HTR-8/SVneo (cell line): ENCODE data around the gene ENOX1.
"Not testable (repeated sequence)": the region's sequence is repeated elsewhere in the genome, so short reads cannot be mapped to it uniquely, and the experiment has no call there.

Experiments
- DNase-seq: peaks from one replicate; pipeline ENCODE4 v3.0.0; 2011; ENCODE audit warnings: low spot score, mixed read lengths; ENCODE audit not compliant: insufficient read length
- FAIRE-seq: peaks from 2 replicates; lab custom pipeline; 2011; peaks lifted over from hg19 to GRCh38; lab: Jason Lieb, UNC

The ENOX1 gene

DNA sequence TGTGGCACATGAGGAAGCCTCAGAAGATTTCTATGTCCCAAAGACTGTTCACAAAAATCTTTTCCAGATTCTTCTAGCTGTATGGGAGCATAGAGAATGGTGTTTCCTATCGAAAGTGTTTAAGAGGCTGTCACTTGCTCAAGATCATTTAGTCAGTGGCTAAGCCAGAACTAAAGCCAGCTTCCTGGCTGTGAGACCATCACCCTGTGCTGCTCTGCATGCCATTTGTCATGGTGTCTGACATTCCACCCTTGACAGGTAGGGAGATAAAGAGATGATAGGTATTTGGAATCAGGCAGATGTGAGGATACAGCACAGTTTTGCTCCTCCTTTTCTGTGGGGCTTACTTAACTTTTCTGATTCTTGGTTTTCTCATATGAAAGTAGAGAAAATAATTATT, 586.0 kb downstream of the ENOX1 start:
- DNase-seq: no peak
- no peak for FAIRE-seq

DNA sequence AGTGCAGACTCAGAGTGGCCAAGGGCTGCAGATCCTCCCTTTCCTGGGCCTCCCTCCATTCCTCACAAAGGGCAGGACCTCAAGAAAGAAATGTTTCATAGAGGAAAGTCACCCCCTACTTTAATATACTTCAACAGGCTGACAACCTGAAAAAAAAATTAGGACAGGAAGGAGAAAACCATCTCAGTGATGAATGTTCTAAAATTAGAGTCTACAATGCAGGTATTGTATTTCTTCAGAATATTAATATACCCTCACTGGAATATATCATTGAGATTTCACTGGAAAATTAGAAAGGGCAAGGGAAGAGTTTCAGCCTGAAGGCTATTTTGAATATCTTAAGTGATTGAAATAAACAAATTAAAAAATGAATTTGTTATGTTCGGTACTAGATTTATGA, 586.5 kb downstream of the ENOX1 start:
- DNase-seq: no peak
- no peak for FAIRE-seq

DNA sequence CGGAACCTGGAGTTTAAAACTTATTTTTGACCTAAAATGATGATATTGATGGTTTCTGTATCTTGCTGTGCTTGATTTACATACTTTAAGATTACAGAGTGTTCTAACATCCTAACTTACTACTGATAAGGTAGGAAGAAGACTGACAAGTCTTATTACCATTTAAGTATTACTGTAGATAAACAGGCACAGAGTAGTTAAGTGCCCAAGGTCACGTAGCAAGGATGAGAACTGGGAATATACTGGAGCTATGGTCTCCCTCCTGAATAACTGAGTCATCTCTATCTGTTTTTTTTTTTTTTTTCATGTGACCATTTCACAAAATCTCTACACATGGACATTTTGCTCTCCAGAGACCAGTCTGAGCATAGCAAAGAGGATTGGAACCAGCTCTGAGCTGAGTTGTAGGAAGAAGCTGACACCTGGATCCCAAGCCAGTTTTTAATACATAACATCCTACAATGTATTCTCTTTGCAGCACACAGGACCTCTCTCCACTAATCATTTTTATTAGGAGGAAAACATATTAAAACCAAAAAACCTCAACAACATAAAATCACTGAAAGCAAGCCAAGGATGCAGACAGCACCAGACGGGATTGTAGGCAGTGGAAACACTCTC, 589.9 kb downstream of the ENOX1 start:
- FAIRE-seq: no peak
- DNase-seq: no peak

DNA sequence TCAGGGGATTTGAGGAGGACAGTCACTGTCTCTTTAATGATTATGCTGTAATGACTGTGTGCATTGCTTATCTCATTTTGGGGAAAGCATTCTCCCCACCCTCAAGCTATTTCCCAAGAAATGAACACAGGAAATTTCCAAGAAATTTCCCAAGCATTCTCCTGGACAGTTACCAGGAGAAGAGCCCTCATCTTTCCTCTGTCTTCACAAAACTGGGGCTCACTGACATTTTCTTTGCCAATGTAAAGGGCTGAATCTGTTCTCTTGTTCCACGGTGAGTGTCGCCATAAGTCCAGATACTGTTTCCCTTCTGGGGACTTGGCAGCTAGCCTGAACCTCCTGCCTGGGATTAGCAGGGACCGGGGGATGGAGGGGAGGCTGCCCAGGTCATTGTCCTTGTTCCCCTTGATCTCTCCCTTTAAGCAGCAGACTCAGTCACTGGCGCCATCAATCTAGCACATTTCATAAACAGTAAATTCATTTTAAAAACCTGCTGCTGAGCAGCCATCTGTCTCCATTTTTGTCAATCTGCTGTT, 590.6 kb downstream of the ENOX1 start:
- FAIRE-seq (no peak), DNase-seq (no peak)

DNA sequence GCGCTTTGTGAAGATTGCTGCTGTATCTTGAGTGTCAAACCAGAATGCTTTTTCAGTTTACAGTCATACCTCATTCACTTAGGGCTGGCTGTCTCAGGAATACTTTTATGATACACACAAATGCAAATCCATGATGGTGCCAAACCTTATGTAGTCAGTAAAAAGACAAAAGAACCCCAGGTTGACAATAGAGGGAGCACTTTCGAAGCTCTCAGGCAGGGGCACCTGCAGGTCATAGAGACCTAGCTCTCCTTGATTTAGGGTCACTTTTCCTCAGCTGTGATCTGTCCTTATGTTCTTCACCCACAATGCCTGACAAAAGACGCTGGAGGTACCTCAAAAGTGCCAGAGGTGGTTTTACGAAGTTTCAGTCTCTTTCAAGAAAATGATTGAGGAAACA, 591.2 kb downstream of the ENOX1 start:
- DNase-seq (no peak), FAIRE-seq (no peak)

DNA sequence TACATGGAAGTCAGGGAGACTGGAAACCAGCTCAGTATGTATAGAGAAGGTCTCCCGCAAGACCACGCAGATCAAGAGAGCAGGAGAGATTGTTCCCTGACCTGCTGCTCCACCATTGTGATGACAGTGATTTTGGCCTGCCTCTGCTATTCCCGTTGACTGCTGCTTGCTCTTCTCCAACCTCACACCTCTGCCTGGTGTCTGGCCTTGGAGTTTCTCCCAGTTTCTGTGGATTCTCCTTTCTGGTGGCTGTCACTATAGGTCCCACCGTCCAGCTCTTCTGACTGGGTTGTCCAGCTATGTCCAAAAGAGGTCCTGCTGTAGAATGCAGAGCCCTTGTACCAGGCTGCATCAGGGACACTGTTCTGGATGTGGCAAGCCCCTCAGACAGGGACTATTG, 591.7 kb downstream of the ENOX1 start:
- no peak for DNase-seq
- FAIRE-seq: no peak

DNA sequence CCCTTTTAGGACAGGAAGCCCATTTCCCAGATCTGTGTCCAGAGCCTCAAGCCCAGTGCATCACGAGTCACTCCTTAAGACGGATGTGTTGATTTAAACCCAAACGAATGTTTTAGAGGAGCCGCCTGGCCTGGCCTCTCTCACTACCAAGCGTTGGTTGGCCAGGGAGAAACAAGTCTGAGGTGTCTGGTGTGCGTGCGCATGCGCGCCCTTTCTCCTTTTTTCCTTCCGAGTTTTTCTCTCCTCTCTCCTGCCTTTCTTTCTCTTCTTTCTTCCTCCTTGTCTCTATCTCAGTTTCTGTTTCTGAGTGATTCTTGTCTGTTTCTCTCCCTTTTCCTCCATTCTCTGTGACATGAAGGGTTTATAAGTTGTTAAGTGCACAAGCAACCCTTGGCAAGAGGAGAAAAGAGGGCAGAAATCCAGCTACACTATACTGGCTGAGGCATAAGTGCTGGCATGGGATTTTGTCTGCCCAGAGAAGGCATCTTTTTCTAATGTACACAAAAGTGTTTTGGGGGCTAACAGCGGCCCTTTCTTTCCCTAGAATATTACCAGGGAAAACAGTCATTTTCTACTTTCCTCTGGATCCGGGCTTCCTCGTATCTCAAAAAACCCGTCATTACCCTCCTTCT, 592.9 kb downstream of the ENOX1 start:
- no peak for DNase-seq
- FAIRE-seq: no peak

DNA sequence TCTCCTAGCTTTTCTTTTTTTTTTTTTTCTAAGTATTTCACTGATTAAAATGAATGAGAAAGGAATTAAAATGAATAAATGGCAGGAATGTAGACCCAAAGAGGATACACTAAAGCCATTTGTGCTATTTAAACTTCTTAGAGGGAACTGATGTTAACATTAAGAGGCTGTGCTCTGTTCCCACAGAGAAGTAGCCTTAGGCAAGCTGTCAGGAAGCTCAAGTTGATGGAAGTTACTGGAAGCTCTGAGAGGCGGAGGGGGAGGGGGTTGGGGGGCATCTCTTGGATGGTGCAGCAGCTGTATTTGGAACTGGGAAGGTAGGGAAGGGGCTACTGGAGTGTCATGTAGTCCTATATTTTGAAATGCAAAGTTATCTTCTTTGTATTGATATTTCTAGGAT, 595.2 kb downstream of the ENOX1 start:
- FAIRE-seq: no peak
- no peak for DNase-seq

DNA sequence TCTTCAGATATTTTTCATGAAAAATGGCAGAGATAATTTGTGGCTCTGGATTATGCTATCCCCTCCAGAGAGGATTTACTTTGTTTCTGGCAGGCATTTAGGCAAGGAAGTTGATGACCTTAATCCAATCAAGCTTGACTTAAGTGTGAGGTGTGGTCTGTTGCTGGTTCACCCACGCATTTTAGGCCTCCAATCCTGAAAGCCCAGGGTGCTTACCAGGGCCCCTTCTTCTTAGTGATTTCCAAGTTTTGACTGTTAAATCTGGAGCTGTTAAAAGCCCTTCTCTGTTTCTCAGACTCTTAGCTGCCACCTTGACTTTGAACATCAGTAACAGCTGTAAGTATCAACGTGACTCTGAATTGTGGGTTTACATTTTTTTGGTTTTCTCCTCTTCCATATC, 601.5 kb downstream of the ENOX1 start:
- DNase-seq: no peak
- FAIRE-seq: no peak

DNA sequence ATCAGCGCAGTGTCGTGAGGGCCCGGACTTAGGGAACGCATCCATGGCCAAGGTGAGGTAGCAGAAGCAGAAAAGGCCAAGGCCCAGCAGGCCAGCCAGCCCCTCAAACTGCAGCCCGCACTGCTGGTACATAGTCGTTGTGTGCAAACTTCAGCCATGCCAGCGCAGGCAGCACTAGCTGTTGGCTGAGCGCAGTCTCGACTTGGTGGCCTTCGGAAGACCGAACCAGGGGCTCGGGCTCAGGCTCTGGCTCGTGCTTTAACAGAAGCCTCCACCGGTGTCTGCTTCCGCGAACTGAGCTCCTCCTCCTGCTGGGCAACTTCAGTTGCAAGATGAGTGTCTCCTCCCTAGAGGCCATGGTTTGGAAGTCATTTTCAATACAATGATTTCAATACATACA, 605.9 kb downstream of the ENOX1 start:
- DNase-seq: no peak
- FAIRE-seq: no peak

DNA sequence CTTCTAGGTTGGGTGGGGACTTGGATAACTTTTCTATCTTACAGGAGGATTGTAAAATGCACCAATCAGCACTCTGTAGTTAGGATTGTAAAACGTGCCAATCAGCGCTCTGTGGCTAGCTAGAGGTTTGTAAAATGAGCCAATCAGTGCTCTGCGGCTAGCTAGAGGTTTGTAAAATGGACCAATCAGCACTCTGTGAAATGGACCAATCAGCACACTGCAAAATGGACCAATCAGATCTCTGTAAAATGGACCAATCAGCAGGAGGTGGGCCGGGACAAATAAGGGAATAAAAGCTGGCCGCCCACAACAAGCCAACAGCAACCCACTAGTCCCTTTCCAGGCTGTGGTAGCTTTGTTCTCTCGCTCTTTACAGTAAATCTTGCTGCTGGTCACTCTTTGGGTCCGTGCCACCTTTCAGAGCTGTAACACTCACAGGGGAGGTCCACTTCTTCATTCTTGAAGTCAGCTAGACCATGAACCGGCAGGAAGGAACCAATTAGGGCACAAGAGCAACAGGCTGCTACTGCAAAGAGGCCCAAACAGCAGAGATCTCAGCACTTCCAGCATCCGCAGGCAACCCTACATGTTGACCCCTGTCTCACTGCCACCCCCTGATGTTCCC, 606.6 kb downstream of the ENOX1 start:
- no peak for FAIRE-seq

DNA sequence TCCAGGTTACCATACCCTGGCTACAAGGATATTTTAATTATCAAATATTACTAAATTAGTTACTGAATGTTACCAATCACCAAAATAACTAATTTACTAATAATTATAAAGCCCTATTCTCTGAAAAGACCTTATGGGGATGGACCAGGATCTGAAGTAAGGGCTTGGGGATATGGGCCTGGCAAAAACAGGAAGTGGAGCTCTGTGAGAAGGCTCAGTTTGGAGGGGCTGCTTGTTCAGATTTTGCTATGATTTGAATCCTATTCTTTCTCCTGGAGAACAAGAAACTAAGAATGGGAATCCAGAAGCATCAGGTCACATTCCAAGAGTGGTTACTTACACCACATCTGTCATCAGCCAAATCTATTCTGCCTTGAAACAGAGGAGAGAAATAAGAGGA, 615.3 kb downstream of the ENOX1 start:
- DNase-seq: no peak
- FAIRE-seq: no peak

More for the DNA sequence above, 606.6 kb downstream of the ENOX1 start:
- DNase-seq: no peak

DNA sequence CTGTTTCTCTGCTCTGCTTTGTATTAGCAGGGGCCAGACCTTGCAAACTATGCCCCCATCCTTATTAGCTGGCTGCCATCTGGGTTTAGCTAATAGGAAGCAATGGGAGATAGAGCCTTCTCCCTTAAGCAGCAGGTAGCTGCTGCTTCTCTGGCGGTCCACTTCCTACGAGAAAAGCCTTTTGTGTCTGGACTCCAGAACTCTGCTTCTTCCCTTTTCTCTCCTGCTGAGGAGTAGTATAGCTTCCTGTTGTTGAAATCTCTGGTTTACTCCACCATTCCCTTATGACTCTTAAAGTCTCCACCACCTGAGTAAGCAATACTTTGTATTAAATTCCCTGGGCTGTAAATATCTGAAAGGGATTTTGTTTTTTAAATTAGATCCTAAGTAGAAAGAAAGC, 616.3 kb downstream of the ENOX1 start:
- DNase-seq (no peak), FAIRE-seq (no peak)

DNA sequence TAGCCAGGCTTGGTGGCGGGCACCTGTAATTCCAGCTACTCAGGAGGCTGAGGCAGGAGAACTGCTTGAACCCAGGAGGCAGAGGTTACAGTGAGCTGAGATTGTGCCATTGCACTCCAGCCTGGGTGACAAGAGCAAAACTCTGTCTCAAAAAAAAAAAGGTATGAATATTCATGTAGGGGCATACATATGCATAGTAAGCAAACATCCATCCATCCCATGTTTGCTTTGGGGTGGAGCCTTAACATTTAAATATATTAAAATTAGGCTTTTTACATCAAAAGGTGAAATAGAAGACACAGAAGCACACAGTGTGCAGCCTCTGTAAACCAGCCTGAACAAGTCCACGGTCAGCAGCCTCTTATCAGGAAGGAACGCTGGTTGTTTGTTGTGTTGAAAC, 618.3 kb downstream of the ENOX1 start:
- DNase-seq, FAIRE-seq: not testable (repeated sequence)

DNA sequence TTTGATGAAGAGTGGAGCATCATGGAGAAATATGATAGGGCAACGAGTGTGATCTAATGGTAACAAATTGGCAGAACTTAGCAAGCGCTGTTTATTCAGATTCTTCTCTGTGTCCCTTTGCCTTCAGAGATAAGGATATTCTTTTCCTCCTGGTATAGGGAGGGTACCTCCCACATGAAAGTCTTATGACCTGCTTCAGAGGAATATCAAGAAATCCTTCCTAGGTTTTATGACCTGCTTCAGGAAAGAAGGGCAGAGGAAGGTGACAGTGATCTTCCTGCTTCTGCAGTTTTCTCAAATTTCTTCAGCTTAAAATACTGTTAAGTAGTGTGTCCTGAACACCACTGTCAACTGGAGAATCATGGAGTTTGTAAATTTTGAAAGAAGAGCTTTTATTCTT, 619.0 kb downstream of the ENOX1 start:
- FAIRE-seq (no peak), DNase-seq (no peak)

DNA sequence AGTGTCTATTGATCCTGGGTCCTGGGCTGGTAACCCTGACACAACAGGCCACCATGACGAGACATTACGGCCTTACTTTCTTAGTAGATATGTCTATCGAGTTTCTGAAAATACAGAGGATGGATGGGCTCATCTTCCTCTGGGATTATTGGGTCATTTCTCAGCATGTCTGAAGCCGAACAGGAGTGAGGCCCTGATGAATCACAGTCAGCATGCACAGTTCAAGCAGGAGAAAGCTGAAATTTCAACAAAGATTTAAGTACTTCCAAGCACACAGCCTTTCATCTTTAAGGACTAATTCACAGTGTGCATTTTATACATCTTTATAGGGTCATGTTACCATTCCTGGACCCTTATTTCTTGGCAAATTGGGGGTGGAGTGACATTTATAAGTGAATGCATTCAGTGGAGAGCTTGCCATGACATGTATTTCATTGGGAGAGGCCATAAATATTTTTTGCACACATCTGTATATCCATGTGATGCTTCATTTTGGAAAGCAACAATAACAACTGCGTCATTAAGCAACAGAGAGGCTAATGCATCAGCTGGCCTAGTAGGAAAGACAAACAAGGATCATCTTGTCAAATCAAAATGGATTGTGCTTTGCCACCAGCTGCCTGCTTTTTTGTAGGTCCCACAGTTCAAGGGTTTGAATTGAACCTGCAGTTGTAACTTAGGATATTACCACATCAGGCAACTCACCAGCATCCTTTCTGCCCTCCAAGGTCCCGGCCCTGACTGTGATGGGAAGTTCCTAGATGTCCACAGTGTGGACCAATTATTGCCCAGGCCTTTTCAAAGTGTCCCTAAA, 619.9 kb downstream of the ENOX1 start:
- FAIRE-seq (no peak), DNase-seq (no peak)
